Medulla oblongata (tissue), 1 donor: ENCODE data around the gene TPCN2.
A peak's percentile ranks its signal among the peaks of the same experiment; 100 is the strongest.

Source experiments
- DNase-seq: peaks from one replicate; pipeline ENCODE4 v3.0.0-alpha.2; 2015; ENCODE audit errors: extremely low spot score

The TPCN2 gene

GRCh38 chr11:69037544-69037943 lies 11.2 kb upstream of the TPCN2 start:
- no peak for DNase-seq

GRCh38 chr11:69039501-69039900 lies 9.2 kb upstream of the TPCN2 start:
- DNase-seq: no peak

- DNase-seq: no peak
Observed at GRCh38 chr11:69040051-69040450, 8.7 kb upstream of the TPCN2 start.

GRCh38 chr11:69040581-69041260 lies 8.0 kb upstream of the TPCN2 start:
- no peak for DNase-seq

- DNase-seq: no peak
Observed at GRCh38 chr11:69041516-69041915, 7.2 kb upstream of the TPCN2 start.

- peak; percentile 83 for DNase-seq
Observed at GRCh38 chr11:69044111-69045013, 4.4 kb upstream of the TPCN2 start.

- no peak for DNase-seq
Observed at GRCh38 chr11:69048031-69048693, 570 bp upstream of the TPCN2 start.

- DNase-seq: no peak
Observed at GRCh38 chr11:69049490-69049867, 747 bp downstream of the TPCN2 start.

- DNase-seq: peak; percentile 48
Observed at GRCh38 chr11:69050592-69051380, 2.1 kb downstream of the TPCN2 start.

GRCh38 chr11:69051381-69052342 lies 2.9 kb downstream of the TPCN2 start:
- DNase-seq: no peak

- DNase-seq: no peak
Observed at GRCh38 chr11:69052343-69053168, 3.8 kb downstream of the TPCN2 start.

- DNase-seq: no peak
Observed at GRCh38 chr11:69053169-69053477, 4.4 kb downstream of the TPCN2 start.

- no peak for DNase-seq
Observed at GRCh38 chr11:69053546-69054396, 5.0 kb downstream of the TPCN2 start.

GRCh38 chr11:69054397-69055211 lies 5.9 kb downstream of the TPCN2 start:
- DNase-seq: no peak

- DNase-seq: no peak
Observed at GRCh38 chr11:69055212-69055586, 6.5 kb downstream of the TPCN2 start.

- DNase-seq: peak; percentile 85
Observed at GRCh38 chr11:69055598-69056516, 7.1 kb downstream of the TPCN2 start.

GRCh38 chr11:69057236-69057635 lies 8.5 kb downstream of the TPCN2 start:
- no peak for DNase-seq
